ENCODE results near the gene ENTPD3. TPM values are rescaled to one million over a fixed set of nuclear protein-coding genes. Genes with fewer than 3 reads are reported as not detected.

ENTPD3 gene
- total and polyA plus RNA-seq, 8 donors: 7.0 to 27.8 (median 11.9) TPM

- no peak for TF ChIP-seq CTCF (IDR thresholded peaks at IDR 0.05)
- H3K36me3 ChIP-seq: no peaks in the 10 kb centered on the region
- peak in 2 of 4 donors; percentile 30 to 40 for ATAC-seq
- intact Hi-C loops (cut with DNase I): no loop called here
- 1 to 2% methylated on average over 7 of the region's 7 CpGs for WGBS, 2 donors
- DNase-seq: no peak
- H3K4me3 ChIP-seq: peak overlapping the region; percentile 26 to 59 (median 51)
- FAIRE-seq: no peak
- H3K4me1 ChIP-seq: peaks cover 0 to 11% (median 10%) of the 10 kb centered on the region in 3 donors
- H3K9me3 ChIP-seq: no peaks in the 10 kb centered on the region
- H3K27ac ChIP-seq: peak overlapping the region; percentile 83 to 98 (median 96)
- no peaks in the 10 kb centered on the region for H3K27me3 ChIP-seq
Measured at GRCh38 chr3:40452562-40452875, 65.5 kb downstream of the ENTPD3 start.

GRCh38 chr3:40452876-40453730 is 66.1 kb downstream of the ENTPD3 start:
- DNase-seq: peak; percentile 91 to 99 (median 98)
- ATAC-seq: peak; percentile 90 to 95 (median 92)
- 0 to 1% methylated on average over 38 to 41 of the region's 41 CpGs for WGBS, 2 donors
- peak overlapping the region; percentile 83 to 98 (median 96) for H3K27ac ChIP-seq
- peak; percentile 97 for FAIRE-seq
- peaks cover 2 to 11% (median 11%) of the 10 kb centered on the region in 3 donors for H3K4me1 ChIP-seq
- no peaks in the 10 kb centered on the region for H3K27me3 ChIP-seq
- peak overlapping the region; percentile 26 to 59 (median 51) for H3K4me3 ChIP-seq
- intact Hi-C loops (cut with DNase I): no loop called here
- no peak for TF ChIP-seq CTCF (IDR thresholded peaks at IDR 0.05)
- no peaks in the 10 kb centered on the region for H3K9me3 ChIP-seq
- H3K36me3 ChIP-seq: peaks cover 0 to 2% (median 0%) of the 10 kb centered on the region in 3 donors

DNA sequence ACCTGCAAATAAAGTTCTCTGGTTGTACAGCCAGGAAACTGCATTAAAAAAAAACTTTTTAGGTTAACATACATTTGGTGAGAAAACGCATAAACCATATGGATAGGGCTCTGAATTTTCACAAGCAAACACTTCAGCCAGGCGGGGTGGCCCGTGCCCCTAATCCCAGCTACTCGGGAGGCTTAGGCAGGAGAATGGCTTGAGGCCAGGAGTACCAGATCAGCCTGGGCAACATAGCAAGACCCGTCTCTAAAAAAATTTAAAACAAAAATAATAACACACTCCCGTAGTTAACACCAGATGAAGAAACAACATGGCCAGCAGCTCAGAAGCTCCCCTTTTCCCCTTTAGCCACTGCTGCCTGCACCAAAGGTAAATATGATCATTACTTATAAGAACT is 66.9 kb downstream of the ENTPD3 start:
- WGBS, 2 donors: 15 to 18% methylated on average over 6 of the region's 6 CpGs
- Histone ChIP-seq H3K36me3 (peaks cover 0 to 10% (median 7%) of the 10 kb centered on the region in 3 donors), H3K9me3 (no peaks in the 10 kb centered on the region), H3K4me1 (peaks cover 10 to 20% (median 19%) of the 10 kb centered on the region in 3 donors), H3K27me3 (no peaks in the 10 kb centered on the region), H3K4me3 (peak overlapping the region in 3 of 4 donors; percentile 46 to 59 (median 56)), H3K27ac (peak overlapping the region; percentile 83 to 98 (median 96))
- FAIRE-seq: no peak
- no peak for TF ChIP-seq CTCF (IDR thresholded peaks at IDR 0.05)
- no peak for ATAC-seq
- no peak for DNase-seq
- intact Hi-C loops (cut with DNase I): no loop called here

GRCh38 chr3:40455328-40455727 is 68.3 kb downstream of the ENTPD3 start:
- TF ChIP-seq CTCF (IDR thresholded peaks at IDR 0.05): no peak
- Histone ChIP-seq H3K27me3 (no peaks in the 10 kb centered on the region), H3K9me3 (no peaks in the 10 kb centered on the region), H3K27ac (no peak overlapping the region), H3K36me3 (peaks cover 0 to 23% (median 12%) of the 10 kb centered on the region in 3 donors), H3K4me3 (no peak overlapping the region), H3K4me1 (peaks cover 10 to 25% (median 24%) of the 10 kb centered on the region in 3 donors)
- WGBS, 2 donors: 84 to 89% methylated on average over 4 of the region's 4 CpGs
- no peak for ATAC-seq
- intact Hi-C loops (cut with DNase I): no loop called here
- DNase-seq: no peak
- FAIRE-seq: no peak

Measured in pancreas (tissue), 10 donors.